ENCODE data around the gene CRADD.
"Not testable (repeated sequence)": the region's sequence is repeated elsewhere in the genome, so short reads cannot be mapped to it uniquely, and the experiment has no call there.

Gene CRADD

DNA sequence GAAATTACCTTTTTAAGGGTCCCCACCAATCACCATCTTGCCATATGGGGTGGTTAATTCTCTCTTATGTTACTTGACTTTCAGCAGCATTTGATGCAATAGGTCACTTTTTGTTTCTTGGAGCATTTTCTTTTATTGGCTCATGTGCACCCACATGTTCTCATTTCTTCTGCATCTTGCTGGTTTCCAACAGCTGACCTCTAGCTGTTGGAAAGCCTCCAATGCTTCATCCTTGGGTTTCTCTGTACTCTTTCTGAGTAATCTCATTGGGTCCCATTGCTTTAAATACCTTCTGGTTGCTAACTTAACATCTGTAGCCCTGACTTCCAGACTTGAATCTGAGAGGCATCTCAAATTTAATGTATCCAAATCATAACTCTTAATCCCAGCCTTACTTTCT, 116.8 kb downstream of the CRADD start:
- Histone ChIP-seq H3K27ac (0 out of 22 replicates have a peak overlapping the region, but pooled peaks of 1 of the 11 experiments have one; percentile 13), H3K9me3 (replicated peaks in 1 of 11) (0 out of 22 replicates have a peak, but pooled peaks cover 0 to 3% (median 0%) of the 10 kb centered on the region in 11 experiments), H3K27me3 (no peaks in the 10 kb centered on the region), H3K4me2 (no peak overlapping the region), H3K36me3 (no peaks in the 10 kb centered on the region), H4K20me1 (no peaks in the 10 kb centered on the region), H3K4me1 (peaks cover 11 to 52% (median 42%) of the 10 kb centered on the region in 10 experiments; a peak in 18 of 20 replicates), H3K9ac (no peak overlapping the region), H3K4me3 (no peak overlapping the region)
- TF ChIP-seq Cebpa-rat (IDR thresholded peaks at IDR 0.05) = no peak

DNA sequence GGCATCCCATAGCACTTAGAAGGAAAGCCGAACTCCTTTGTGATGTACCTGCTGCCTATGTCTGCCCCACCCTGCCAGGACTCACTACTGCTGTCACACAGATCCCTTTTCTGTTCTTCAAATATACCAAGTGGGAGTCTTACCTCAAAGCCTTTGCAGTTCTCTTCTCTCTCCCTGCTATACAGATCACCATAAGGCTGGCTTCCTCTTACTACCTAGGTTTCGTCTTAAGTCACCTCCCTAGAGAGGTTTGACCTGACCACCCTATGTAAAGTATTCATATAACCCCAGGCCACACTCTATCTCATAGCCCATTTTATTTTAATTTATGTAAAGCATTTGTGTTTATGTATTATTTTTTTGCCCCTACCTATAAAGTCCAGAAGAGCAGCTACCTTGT, 117.6 kb downstream of the CRADD start:
- no peak overlapping the region for H3K9ac ChIP-seq

DNA sequence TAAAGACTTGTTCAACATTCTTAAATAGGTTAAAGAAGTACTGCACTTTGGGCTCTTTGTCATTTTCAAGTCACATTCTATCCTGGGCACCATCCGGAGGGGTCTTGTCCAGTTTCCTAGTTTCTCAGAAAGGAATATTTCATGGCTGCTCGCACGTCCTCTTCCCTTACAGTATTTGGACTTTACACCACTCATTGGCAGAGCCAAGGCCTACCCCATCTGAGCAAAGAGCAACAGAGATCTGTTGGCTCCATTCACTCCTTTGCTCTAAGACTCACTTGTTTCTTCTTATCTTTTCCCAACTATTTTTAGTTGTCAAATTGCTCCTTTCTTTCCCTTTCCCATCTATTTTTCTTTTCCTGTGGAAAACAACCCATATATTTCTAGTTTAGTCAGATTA, 118.2 kb downstream of the CRADD start:
- no peaks in the 10 kb centered on the region for H4K20me1 ChIP-seq
- H3K27ac ChIP-seq = 0 out of 22 replicates have a peak overlapping the region, but pooled peaks of 1 of the 11 experiments have one; percentile 8
- H3K9ac ChIP-seq = no peak overlapping the region
- no peak overlapping the region for H3K4me3 ChIP-seq
- H3K27me3 ChIP-seq = no peaks in the 10 kb centered on the region
- no peak overlapping the region for H3K4me2 ChIP-seq
- H3K9me3 ChIP-seq (replicated peaks in 1 of 11) = peaks cover 0 to 3% (median 0%) of the 10 kb centered on the region in 11 experiments; a peak in 1 of 22 replicates
- peaks cover 11 to 42% (median 32%) of the 10 kb centered on the region in 10 experiments; a peak in 18 of 20 replicates for H3K4me1 ChIP-seq
- TF ChIP-seq Cebpa-rat (IDR thresholded peaks at IDR 0.05) = no peak
- no peaks in the 10 kb centered on the region for H3K36me3 ChIP-seq

More for the DNA sequence above, 117.6 kb downstream of the CRADD start:
- Histone ChIP-seq H3K9me3 (replicated peaks in 1 of 11) (0 out of 22 replicates have a peak, but pooled peaks cover 0 to 3% (median 0%) of the 10 kb centered on the region in 11 experiments), H3K27ac (no peak overlapping the region), H3K4me1 (peaks cover 11 to 48% (median 37%) of the 10 kb centered on the region in 10 experiments; a peak in 18 of 20 replicates), H3K36me3 (no peaks in the 10 kb centered on the region), H3K27me3 (no peaks in the 10 kb centered on the region), H4K20me1 (no peaks in the 10 kb centered on the region), H3K4me2 (no peak overlapping the region), H3K4me3 (no peak overlapping the region)
- TF ChIP-seq Cebpa-rat (IDR thresholded peaks at IDR 0.05) = no peak

DNA sequence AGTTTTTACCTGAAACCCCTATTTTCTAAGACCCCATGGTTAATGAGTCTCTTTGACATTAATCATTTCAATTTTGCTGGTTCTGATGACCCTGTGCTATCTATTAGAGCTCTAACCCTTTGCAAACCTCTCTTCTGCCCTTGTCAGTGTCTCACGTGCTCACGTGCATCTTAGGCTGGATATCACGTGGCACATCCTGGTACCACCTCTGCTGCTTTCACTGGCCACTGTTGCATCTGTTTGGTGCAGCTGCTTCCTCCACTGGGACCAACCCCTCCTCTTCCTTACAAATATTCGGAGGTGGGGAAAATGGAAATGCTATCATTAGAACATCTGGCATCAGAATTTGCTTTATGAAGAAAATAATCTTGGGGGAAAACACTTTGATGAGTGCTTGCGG, 119.6 kb downstream of the CRADD start:
- TF ChIP-seq Cebpa-rat (IDR thresholded peaks at IDR 0.05) = peak in 1 of 11 experiments; percentile 62; a peak in 1 of 22 replicates
- Histone ChIP-seq H3K36me3 (no peaks in the 10 kb centered on the region), H3K9me3 (replicated peaks in 1 of 11) (no peaks in the 10 kb centered on the region; a peak in 1 of 22 replicates)

DNA sequence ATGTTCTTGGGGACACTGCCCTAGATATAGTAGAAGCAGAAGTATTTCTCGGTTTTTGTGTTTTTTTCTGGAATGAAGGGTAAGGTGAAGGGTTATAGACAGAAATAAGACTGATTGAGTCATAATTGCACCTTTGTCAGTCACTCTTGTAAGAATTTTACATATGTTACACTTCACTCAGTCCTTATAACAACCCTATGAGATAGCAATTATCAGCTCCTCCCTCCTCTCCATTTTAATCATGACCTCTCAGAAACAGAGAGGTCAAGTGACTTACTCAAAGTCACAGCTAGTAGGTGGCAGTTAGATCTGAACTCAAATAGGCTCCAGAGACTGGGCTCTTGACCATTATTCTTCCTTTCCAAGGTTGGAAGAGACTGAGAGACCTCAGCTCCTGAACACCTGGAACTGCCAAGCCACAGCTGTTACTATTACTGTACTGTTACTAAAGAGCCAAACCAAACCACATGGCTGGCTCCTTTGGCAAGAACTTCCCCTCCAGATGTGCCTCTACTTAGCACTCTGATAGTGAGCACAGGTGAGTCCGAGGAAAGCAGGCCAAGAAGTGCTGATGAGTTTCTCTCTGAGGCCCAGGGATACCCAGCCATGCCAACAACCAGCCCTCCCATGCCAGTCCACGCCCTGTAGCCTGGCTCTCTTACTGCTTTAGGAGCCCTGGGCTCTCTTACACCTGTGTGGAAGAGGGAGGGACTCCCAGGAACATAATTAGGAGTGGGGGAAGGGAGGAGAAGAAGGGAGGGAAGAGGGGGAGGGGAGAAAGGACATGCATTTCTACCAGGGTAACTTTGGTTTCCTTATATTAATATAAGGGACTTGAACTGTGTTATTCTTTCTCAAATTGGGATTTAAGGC, 121.3 kb downstream of the CRADD start:
- no peak overlapping the region for H3K9ac ChIP-seq
- no peaks in the 10 kb centered on the region for H4K20me1 ChIP-seq
- H3K36me3 ChIP-seq = no peaks in the 10 kb centered on the region
- H3K4me2 ChIP-seq = peak overlapping the region in 8 of 11 experiments; percentile 32 to 80 (median 66); a peak in 16 of 22 replicates
- peak overlapping the region in 5 of 11 experiments; percentile 1 to 77 (median 69); a peak in 6 of 22 replicates for H3K27ac ChIP-seq
- H3K9me3 ChIP-seq (replicated peaks in 1 of 11) = no peaks in the 10 kb centered on the region; a peak in 1 of 22 replicates
- H3K4me3 ChIP-seq = no peak overlapping the region
- H3K4me1 ChIP-seq = peaks cover 0 to 36% (median 24%) of the 10 kb centered on the region in 10 experiments; a peak in 16 of 20 replicates
- H3K27me3 ChIP-seq = no peaks in the 10 kb centered on the region
- no peak for TF ChIP-seq Cebpa-rat (IDR thresholded peaks at IDR 0.05)

More for the DNA sequence above, 119.6 kb downstream of the CRADD start:
- Histone ChIP-seq H3K27me3 (no peaks in the 10 kb centered on the region), H4K20me1 (no peaks in the 10 kb centered on the region), H3K27ac (peak overlapping the region in 4 of 11 experiments; percentile 52 to 77 (median 70); a peak in 7 of 22 replicates), H3K4me2 (peak overlapping the region in 10 of 11 experiments; percentile 10 to 80 (median 64); a peak in 18 of 22 replicates), H3K4me1 (peaks cover 6 to 41% (median 29%) of the 10 kb centered on the region in 10 experiments; a peak in 18 of 20 replicates), H3K9ac (peak overlapping the region in 1 of 11 experiments; percentile 41; a peak in 1 of 22 replicates), H3K4me3 (no peak overlapping the region)

DNA sequence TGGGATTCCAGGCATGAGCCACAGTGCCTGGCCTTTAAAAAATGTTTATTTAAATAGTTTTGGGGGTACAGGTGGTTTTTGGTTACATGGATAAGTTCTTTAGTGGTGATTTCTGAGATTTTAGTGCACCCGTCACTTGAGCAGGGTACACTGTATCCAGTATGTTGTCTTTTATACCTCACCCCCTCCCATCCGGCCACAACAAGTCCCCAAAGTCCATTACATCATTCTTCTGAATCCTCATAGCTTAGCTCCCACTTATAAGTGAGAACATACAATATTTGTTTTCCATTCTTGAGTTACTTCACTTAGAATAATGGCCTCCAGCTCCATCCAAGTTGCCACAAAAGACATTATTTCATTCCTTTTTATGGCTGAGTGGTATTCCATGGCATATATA, 124.5 kb downstream of the CRADD start:
- H3K9me3 ChIP-seq (replicated peaks in 1 of 11); H3K4me2 ChIP-seq; H4K20me1 ChIP-seq; H3K36me3 ChIP-seq; H3K27me3 ChIP-seq; H3K9ac ChIP-seq; H3K4me3 ChIP-seq; H3K27ac ChIP-seq: not testable (repeated sequence)
- H3K4me1 ChIP-seq = peaks cover 0 to 27% (median 22%) of the 10 kb centered on the region in 10 experiments; a peak in 16 of 20 replicates

DNA sequence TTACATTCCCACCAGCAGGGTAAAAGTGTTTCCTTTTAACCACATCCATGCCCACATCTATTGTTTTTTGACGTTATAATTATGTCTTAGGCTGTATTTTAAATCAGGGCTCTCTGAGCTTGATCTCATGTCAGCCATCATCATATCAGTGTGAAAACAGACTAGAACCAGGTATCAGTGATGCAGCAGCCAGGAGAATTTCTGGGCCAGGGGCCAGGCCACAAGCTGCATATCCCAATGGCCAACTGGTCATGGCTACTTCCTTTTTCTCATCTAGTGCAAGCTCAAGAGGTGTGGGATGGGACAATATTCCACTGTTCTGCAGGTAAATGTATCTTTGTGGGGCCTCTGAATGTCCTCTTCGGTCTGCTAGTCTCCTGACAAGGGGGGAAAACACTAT, 125.1 kb downstream of the CRADD start:
- no peaks in the 10 kb centered on the region; a peak in 1 of 22 replicates for H3K9me3 ChIP-seq (replicated peaks in 1 of 11)
- peaks cover 0 to 21% (median 16%) of the 10 kb centered on the region in 10 experiments; a peak in 15 of 20 replicates for H3K4me1 ChIP-seq
- H3K36me3 ChIP-seq = no peaks in the 10 kb centered on the region
- TF ChIP-seq Cebpa-rat (IDR thresholded peaks at IDR 0.05) = no peak
- no peak overlapping the region for H3K27ac ChIP-seq
- no peak overlapping the region for H3K4me2 ChIP-seq
- H3K27me3 ChIP-seq = no peaks in the 10 kb centered on the region
- H3K9ac ChIP-seq = no peak overlapping the region
- H4K20me1 ChIP-seq = no peaks in the 10 kb centered on the region
- H3K4me3 ChIP-seq = no peak overlapping the region

DNA sequence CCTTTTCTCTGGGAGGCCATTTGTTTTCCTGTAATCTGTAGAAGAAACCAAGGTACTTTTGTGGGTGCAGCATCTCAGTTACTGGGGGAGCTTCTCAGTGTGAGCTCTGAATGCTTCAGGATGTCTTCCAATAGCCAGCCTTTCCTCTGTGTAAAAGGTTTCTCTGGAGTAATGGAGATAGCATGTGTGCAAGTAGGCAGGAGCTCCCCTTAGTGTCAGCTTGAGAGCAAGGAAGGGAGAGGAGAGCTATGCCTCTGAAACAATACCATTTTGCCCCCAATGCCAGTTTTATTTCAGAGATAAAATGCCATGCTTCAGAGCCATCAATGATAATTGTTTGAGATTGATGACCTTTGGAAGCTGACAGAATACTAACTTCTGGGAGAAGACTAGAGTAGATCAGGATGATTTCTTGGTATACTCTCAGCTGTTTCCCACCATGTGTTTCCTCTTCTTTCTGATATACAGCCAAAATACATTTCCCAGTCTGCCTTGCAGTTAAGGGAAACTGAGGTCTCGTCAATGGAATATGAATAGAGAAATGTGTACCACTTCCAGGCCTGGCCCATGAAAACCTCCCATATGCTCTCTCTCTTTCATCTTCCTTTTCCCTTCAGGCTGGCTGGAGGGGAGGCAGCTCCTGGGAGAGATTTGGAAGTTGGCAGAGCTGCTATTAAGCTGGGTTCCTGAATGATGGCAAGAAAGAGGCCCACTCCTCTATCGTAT, 125.7 kb downstream of the CRADD start:
- H3K27ac ChIP-seq = no peak overlapping the region
- H3K27me3 ChIP-seq = no peaks in the 10 kb centered on the region
- no peak overlapping the region for H3K9ac ChIP-seq
- no peaks in the 10 kb centered on the region for H3K36me3 ChIP-seq
- no peak for TF ChIP-seq Cebpa-rat (IDR thresholded peaks at IDR 0.05)
- no peak overlapping the region for H3K4me2 ChIP-seq
- no peaks in the 10 kb centered on the region; a peak in 1 of 22 replicates for H3K9me3 ChIP-seq (replicated peaks in 1 of 11)
- peaks cover 0 to 15% (median 10%) of the 10 kb centered on the region in 10 experiments; a peak in 15 of 20 replicates for H3K4me1 ChIP-seq
- H3K4me3 ChIP-seq = no peak overlapping the region
- no peaks in the 10 kb centered on the region for H4K20me1 ChIP-seq

DNA sequence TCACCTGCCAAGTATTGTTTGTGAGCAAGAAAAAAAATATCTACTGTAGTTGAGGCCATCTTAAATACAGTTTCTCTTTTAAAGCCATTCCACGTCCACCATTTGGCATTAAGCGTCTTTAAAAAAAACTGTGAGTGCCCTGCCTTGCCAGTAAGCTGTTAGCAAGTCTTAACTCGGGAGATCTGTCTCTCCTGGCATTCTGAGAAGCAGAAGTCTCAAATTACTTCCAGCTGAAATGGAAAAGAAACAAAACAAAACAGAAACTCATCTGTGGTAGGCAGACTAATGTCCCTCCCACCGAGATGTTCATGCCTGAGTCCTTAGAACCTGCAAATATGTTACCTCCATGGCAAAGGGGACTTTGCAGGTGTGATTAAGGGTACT, 126.2 kb downstream of the CRADD start:
- H3K9me3 ChIP-seq (replicated peaks in 1 of 11) = no peaks in the 10 kb centered on the region; a peak in 1 of 22 replicates
- no peaks in the 10 kb centered on the region for H3K36me3 ChIP-seq
- H3K4me1 ChIP-seq = peaks cover 0 to 10% (median 5%) of the 10 kb centered on the region in 10 experiments; a peak in 15 of 20 replicates
- H3K4me3 ChIP-seq = no peak overlapping the region
- no peak overlapping the region for H3K9ac ChIP-seq
- no peaks in the 10 kb centered on the region for H4K20me1 ChIP-seq
- H3K27ac ChIP-seq = no peak overlapping the region
- TF ChIP-seq Cebpa-rat (IDR thresholded peaks at IDR 0.05) = no peak
- H3K4me2 ChIP-seq = no peak overlapping the region
- H3K27me3 ChIP-seq = no peaks in the 10 kb centered on the region
